Uterus (tissue), 4 donors: Measurements from ENCODE around the gene TARS3. TPM values are rescaled to one million over a fixed set of nuclear protein-coding genes. Genes with fewer than 3 reads are reported as not detected.

ENCODE experiments used
- DNase-seq, 2 donors: peaks; one replicate each; pipeline ENCODE4 v3.0.0-alpha.2; 2019 to 2020
- H3K27ac ChIP-seq, 2 donors: fragments of 200-600 bp; sonication (generic); 1 replicate in 1 of 2; 2 replicates in 1 of 2; pipeline ENCODE4 v1.5.1; 2016 to 2018
- H3K27me3 ChIP-seq, 2 donors: fragments of 200-600 bp; sonication (generic); one replicate each; pipeline ENCODE4 v1.5.1; 2018 to 2019; ENCODE audit warnings: control low read depth in 1 of 2
- H3K36me3 ChIP-seq, 2 donors: fragments of 200-600 bp; sonication (generic); one replicate each; pipeline ENCODE4 v1.5.1; 2019; ENCODE audit warnings: control low read depth in 1 of 2
- H3K4me1 ChIP-seq, 2 donors: fragments of 200-600 bp; sonication (generic); one replicate each; pipeline ENCODE4 v1.5.1; 2018 to 2019; ENCODE audit warnings: control low read depth in 1 of 2
- H3K4me3 ChIP-seq, 2 donors: fragments of 200-600 bp; sonication (generic); 1 replicate in 1 of 2; 2 replicates in 1 of 2; pipeline ENCODE4 v1.5.1; 2018 to 2019; ENCODE audit warnings: mild to moderate bottlenecking in 1 of 2
- H3K9me3 ChIP-seq, 2 donors: fragments of 200-600 bp; sonication (generic); one replicate each; pipeline ENCODE4 v1.5.1; 2019; ENCODE audit warnings: control low read depth in 1 of 2
- POLR2A ChIP-seq, 2 donors: fragments of 450-650 bp; IDR thresholded peaks; one replicate each; pipeline ENCODE4 v1.6.1; 2016; ENCODE audit warnings: antibody characterized with exemption in 2 of 2, mild to moderate bottlenecking in 1 of 2, moderate library complexity in 1 of 2
- intact Hi-C: fragments of 100-400 bp; cut with DNase I; formaldehyde crosslinking; loops from one replicate; pipeline ENCODE4 v1.15.1; 2023; ENCODE audit warnings: low total_unique reads
- total RNA-seq, 4 donors: library from RNA; depleted of rRNA in 3 of 4; stranded (reverse); fragments of >200 nt in 3 of 4; gene quantifications; one replicate each; pipeline versions ENCODE4 v1.1.0 to v1.2.4, GENCODE V29; 2014 to 2023
- TF ChIP-seq, protein P1 (sequence below), 4 experiments: fragments of 200-600 bp in 2 of 4; fragments of 450-650 bp in 2 of 4; sonication (generic) in 2 of 4; IDR thresholded peaks; one replicate each; pipeline ENCODE4 v1.5.1; 2016 to 2019; ENCODE audit warnings: antibody characterized with exemption in 4 of 4, mild to moderate bottlenecking in 2 of 4, moderate library complexity in 1 of 4
- donor health status: DM: yes; HTN: yes; CAD: no.

The TARS3 gene
- total RNA-seq, 4 donors from 2014 or later = 3.3 to 24.8 (median 17.7) TPM

DNA sequence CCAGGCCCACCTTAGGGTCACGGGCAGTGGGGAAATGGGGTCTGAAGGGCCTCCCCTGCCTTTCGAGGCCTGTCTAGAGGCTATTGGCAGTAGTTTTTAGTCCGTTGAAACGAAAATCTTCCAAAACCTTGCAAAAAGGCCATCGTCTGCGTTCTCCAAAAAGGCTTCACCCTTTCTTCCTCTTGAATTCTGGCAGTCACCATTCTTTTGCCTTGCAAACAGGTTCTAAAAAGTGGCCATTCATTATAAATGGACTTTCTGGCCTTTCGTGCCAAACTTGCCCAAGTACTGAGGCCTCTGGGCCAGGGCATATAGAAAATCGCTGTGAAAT lies 367 bp upstream of the TARS3 start:
- no peak for DNase-seq
- Histone ChIP-seq H3K27me3 (no peaks in the 10 kb centered on the region), H3K27ac (peak overlapping the region; percentile 40 to 87), H3K4me3 (peak overlapping the region in 1 of 2 donors; percentile 4), H3K9me3 (no peaks in the 10 kb centered on the region), H3K4me1 (no peaks in the 10 kb centered on the region), H3K36me3 (no peaks in the 10 kb centered on the region)
- intact Hi-C loops = no loop called here
- TF ChIP-seq, protein P1, sequence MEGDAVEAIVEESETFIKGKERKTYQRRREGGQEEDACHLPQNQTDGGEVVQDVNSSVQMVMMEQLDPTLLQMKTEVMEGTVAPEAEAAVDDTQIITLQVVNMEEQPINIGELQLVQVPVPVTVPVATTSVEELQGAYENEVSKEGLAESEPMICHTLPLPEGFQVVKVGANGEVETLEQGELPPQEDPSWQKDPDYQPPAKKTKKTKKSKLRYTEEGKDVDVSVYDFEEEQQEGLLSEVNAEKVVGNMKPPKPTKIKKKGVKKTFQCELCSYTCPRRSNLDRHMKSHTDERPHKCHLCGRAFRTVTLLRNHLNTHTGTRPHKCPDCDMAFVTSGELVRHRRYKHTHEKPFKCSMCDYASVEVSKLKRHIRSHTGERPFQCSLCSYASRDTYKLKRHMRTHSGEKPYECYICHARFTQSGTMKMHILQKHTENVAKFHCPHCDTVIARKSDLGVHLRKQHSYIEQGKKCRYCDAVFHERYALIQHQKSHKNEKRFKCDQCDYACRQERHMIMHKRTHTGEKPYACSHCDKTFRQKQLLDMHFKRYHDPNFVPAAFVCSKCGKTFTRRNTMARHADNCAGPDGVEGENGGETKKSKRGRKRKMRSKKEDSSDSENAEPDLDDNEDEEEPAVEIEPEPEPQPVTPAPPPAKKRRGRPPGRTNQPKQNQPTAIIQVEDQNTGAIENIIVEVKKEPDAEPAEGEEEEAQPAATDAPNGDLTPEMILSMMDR (IDR thresholded peaks at IDR 0.05) = no peak
- TF ChIP-seq POLR2A (IDR thresholded peaks at IDR 0.05) = no peak

DNA sequence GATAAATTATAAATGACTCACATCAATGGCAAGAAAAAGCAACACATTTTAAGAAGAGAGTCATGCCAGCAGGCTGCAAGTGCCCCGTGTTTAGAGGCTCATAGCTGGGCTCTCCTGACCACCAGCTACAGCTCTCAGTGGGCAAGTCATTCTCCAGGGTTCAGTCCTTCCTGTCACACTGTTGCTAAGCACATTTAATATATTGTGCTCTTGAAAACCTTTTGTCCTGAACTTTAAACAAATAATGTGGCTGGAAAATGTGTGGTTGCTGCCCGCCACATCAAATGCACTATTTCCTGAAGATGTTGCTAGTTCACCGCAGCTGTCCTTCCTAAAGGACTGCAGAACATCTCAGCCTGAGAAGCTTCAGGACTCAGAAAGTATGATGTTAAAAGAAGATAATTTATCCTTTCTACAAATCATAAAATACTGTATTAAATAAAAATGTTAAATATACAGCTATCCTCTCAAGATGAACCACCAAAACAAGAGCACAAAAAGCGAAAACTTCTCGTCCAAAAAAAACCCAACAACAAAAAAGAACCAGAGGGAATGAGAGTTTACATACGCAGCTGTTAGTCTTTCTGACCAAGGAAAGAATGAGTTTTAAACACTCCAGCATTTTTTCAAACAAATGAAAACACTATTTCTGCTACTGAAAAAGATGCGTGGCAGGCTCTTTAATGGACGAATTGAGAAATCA lies 951 bp downstream of the TARS3 start:
- H3K4me1 ChIP-seq = no peaks in the 10 kb centered on the region

DNA sequence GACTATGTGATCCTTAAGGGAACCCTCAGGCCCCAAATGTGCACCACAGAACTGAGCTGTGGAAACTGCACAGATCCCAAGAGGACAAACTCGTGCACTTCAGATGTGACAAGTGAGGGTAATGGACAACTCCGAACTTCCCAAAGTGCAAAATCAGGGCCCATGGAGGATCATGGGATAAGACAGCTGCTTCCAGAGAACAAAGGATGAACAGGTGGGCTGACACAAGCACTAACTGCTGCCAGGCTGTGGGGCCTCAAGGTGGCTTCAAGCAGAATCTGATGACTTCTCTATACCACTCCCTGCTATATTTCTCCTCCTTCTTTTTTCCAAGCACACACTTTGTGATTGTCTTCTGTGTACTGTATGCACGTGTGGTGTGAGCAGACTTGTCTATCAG lies 5.4 kb downstream of the TARS3 start:
- intact Hi-C loops = no loop called here
- TF ChIP-seq, protein P1 (IDR thresholded peaks at IDR 0.05) = no peak
- no peak for TF ChIP-seq POLR2A (IDR thresholded peaks at IDR 0.05)
- Histone ChIP-seq H3K27me3 (no peaks in the 10 kb centered on the region), H3K9me3 (no peaks in the 10 kb centered on the region), H3K27ac (no peak overlapping the region), H3K4me3 (no peak overlapping the region), H3K4me1 (no peaks in the 10 kb centered on the region), H3K36me3 (no peaks in the 10 kb centered on the region)
- no peak for DNase-seq

More for the DNA sequence above, 951 bp downstream of the TARS3 start:
- H3K4me3 ChIP-seq = peak overlapping the region; percentile 55 to 69
- peak overlapping the region; percentile 79 to 87 for H3K27ac ChIP-seq
- H3K9me3 ChIP-seq = no peaks in the 10 kb centered on the region
- no peak for DNase-seq
- no peaks in the 10 kb centered on the region for H3K36me3 ChIP-seq
- H3K27me3 ChIP-seq = no peaks in the 10 kb centered on the region
- intact Hi-C loops = no loop called here
- TF ChIP-seq POLR2A (IDR thresholded peaks at IDR 0.05) = no peak
- TF ChIP-seq, protein P1 (IDR thresholded peaks at IDR 0.05) = no peak

DNA sequence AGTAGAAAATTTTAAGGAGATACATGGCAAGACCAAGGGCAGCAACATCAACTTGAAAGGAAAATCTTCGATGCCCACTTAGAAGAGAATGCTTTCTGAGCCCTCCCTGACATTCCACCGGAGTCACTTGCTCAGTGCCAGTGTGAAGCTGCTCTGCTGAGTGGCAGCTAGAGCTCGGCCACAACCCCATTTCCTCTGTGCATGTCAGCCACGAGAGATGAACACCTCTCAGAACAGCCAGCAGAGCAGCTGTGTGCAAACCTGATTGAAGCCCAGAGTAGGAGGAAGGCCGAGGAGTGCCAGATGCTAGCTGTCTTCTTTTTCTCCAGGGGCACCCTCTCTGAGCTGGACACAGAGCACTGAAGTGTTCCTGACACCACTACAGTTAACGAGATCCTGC lies 12.2 kb downstream of the TARS3 start:
- TF ChIP-seq POLR2A (IDR thresholded peaks at IDR 0.05) = no peak
- TF ChIP-seq, protein P1 (IDR thresholded peaks at IDR 0.05) = no peak
- intact Hi-C loops = no loop called here
- H3K27ac ChIP-seq = no peak overlapping the region
- H3K27me3 ChIP-seq = no peaks in the 10 kb centered on the region
- no peak overlapping the region for H3K4me3 ChIP-seq
- H3K9me3 ChIP-seq = no peaks in the 10 kb centered on the region
- DNase-seq = no peak
- H3K36me3 ChIP-seq = no peaks in the 10 kb centered on the region
- no peaks in the 10 kb centered on the region for H3K4me1 ChIP-seq

DNA sequence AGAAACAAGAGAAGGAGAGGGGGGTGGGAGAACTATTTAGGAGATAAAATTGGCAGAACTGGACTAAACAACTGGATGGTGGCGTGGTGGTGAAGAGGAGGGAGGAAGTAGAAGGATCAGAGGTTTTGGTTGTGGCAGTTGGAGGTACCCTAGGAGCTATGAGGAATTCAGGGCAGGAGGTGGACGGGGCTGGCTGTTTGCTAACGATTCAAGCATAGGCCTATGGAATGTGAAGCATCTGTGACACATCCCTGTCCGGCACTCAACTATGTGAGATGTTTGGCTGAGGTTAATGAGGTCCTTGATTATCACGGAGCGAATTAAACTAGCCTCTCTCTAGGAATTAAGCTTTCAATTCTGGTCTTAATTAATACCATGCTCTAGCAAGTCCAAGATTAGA lies 13.5 kb downstream of the TARS3 start:
- H3K4me1 ChIP-seq = no peaks in the 10 kb centered on the region
- H3K27ac ChIP-seq = no peak overlapping the region
- no peak for DNase-seq
- TF ChIP-seq, protein P1 (IDR thresholded peaks at IDR 0.05) = no peak
- TF ChIP-seq POLR2A (IDR thresholded peaks at IDR 0.05) = no peak
- H3K27me3 ChIP-seq = no peaks in the 10 kb centered on the region
- intact Hi-C loops = no loop called here
- no peaks in the 10 kb centered on the region for H3K9me3 ChIP-seq
- H3K4me3 ChIP-seq = no peak overlapping the region
- H3K36me3 ChIP-seq = no peaks in the 10 kb centered on the region
